ENCODE results near the gene HYOU1.
"Not testable (repeated sequence)": the region's sequence is repeated elsewhere in the genome, so short reads cannot be mapped to it uniquely, and the experiment has no call there.

Gene HYOU1

GRCh38 chr11:119017377-119017776 is 39.6 kb downstream of the HYOU1 start:
- DNase-seq: not testable (repeated sequence)

GRCh38 chr11:119016216-119017009 is 40.6 kb downstream of the HYOU1 start:
- DNase-seq: no peak

GRCh38 chr11:119015054-119015611 is 41.9 kb downstream of the HYOU1 start:
- DNase-seq: no peak

GRCh38 chr11:119014209-119014924 is 42.6 kb downstream of the HYOU1 start:
- DNase-seq: no peak

GRCh38 chr11:119012629-119013170 is 44.3 kb downstream of the HYOU1 start:
- no peak for DNase-seq

- no peak for DNase-seq
Measured at GRCh38 chr11:119011476-119012053, 45.4 kb downstream of the HYOU1 start.

- DNase-seq: no peak
Measured at GRCh38 chr11:119006656-119007055, 50.3 kb downstream of the HYOU1 start.

- no peak for DNase-seq
Measured at GRCh38 chr11:119000906-119001305, 56.1 kb downstream of the HYOU1 start.

GRCh38 chr11:118998822-118999221 is 58.2 kb downstream of the HYOU1 start:
- no peak for DNase-seq

GRCh38 chr11:118998388-118998717 is 58.7 kb downstream of the HYOU1 start:
- no peak for DNase-seq

- DNase-seq: peak; percentile 19
Measured at GRCh38 chr11:118997627-118998387, 59.2 kb downstream of the HYOU1 start, which contains the start of gene CENATAC. Gene CENATAC, plus strand, starts transcription at chr11:118998138. Its CDS starts 60 bp downstream, at chr11:118998198.

- DNase-seq: no peak
Measured at GRCh38 chr11:118996926-118997626, 59.9 kb downstream of the HYOU1 start.

Data from NCI-H1694 (cell line).